Kidney capillary endothelial cell (primary cell): ENCODE results near the gene ADAMTS6.
"Not testable (repeated sequence)": the region's sequence is repeated elsewhere in the genome, so short reads cannot be mapped to it uniquely, and the experiment has no call there.

ENCODE experiments used
- DNase-seq: peaks from one replicate; pipeline ENCODE4 v3.0.0-alpha.2; 2018; ENCODE audit warnings: low spot score

Gene ADAMTS6

DNA sequence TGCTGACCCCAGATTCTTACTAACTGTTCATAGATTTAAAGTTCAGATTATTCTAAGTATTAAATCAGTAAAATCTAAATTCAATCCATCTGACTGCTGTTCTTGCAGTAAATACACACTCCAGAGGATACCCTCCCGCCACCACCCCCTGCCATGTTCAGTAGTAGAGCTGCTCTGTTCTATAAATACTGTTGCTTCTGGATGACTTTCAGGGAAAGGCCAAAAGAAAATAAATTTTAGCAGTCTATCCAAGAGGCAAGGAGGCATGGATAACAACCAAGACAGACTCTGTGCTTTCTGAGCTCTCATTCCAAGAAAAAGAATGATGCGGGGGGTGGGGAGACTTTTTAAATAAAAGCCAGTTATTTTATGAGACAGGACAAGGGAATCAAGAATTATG lies 115.1 kb downstream of the ADAMTS6 start:
- DNase-seq = no peak

DNA sequence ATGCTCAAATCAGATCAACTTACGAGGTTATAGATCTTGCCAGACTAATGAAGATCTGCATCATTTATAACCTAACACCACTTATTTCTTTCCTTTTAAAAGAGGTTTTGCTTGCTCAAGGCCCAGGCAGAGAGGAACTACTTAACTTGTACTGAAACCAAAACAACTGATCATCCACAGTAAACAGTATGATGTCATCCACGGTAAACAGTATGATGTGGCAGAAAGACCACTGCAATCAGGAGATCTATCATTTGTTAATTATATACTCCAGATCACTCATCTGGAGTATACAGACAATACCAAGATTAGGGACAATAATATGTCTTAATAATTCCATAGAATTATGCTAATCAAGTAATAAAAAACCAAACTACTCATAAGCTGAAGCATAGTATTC lies 116.8 kb downstream of the ADAMTS6 start:
- DNase-seq = no peak

DNA sequence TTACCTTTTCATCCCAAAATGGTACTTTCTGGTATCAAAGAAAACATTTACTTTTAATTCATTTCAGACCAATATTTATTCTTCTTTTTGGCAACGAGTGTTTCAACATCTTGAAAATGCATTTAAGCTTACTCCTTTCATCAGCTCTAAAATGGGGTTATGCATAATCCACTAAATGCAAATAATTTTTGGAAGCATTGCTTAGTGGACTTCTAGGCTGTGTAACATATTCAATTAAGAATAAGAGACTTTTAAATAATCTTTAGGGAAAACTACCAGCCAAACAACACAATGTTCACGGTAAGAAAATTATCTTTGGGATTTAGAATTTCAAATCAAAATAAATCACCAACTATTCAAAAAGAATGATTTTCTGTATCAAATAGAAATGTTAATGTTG lies 118.2 kb downstream of the ADAMTS6 start:
- no peak for DNase-seq

DNA sequence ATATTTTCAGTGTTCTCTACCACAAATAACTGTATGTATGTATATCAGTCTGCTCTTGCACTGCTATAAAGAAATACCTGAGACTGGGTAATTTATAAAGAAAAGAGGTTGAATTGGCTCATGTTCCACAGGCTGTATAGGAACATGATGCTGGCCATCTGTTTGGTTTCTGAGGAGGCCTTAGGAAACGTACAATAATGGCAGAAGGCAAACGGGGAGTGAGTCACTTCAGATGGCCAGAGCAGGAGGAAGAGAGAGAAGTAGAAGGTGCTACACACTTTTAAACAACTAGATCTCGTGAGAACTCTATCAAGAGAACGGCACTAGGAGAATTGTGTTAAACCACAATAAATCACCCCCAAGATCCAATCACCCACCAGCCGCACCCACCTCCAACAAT lies 121.7 kb downstream of the ADAMTS6 start:
- DNase-seq = no peak

DNA sequence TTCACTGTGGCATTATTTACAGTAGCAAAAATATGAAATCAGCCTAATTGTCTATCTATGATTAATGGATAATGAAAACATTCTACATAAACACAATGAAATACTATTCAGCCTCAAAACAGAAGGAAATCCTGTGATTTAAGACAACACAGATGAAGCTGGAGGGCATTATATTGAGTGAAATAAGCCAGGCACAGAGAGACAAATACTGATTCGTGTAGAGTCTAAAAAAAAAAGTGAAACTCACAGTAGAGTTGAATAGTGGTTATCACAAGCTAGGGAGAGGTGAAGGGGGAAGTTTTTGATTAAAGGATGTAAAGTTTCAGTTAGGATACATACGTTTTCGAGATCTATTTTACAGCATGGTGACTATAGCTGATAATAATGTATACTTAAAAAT lies 122.2 kb downstream of the ADAMTS6 start:
- DNase-seq = no peak

DNA sequence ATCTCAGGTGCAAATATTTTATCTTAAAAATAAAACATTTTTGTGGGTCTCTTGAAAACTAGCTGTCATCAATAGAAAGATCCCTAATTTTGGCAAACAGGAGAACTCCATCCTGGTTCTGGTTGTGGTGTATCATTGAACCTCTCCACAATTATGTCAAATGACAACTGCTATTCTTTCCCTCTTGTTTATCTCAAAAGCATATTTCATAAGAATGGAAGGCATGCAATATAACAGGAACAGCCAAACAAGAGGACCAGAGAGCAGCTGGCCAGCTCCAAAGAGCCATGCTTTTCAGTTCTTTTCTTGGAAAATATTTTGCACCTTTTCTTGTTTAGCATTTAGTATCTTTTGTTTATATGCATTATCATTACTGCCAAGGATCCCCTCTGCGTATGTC lies 125.4 kb downstream of the ADAMTS6 start:
- DNase-seq = no peak

DNA sequence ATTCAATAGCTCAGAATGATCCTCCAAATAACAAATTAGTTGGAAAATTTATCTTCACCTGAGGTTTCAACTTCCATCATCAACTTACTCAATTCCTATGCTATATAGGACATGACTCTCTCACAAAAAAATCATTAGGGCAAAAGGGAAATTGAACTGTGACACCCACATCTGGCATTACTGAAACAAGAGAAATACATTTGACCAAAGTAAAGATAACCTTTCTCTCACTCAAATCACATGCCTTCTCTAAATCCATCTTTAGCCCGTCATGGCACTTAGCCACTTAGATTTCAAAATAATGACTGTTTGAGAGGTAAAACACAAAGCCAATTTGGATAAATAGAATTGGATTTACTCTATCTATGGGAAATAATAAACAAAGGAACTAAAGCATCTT lies 126.4 kb downstream of the ADAMTS6 start:
- DNase-seq = no peak

DNA sequence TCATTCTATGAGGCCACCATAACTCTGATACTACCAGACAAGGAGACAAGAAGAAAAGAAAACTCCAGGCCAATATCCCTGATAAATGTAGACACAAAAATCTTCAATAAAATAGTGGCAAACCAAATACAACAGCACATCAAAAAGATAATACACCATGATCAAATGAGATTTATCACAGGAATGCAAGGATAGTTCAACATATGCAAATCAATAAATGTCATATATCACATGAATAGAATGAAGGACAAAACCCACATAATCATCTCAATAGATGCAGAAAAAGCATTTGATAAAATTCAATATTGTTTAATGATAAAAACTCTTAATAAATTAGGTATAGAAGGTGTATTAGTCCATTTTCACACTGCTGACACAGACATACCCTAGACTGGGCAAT lies 139.9 kb downstream of the ADAMTS6 start:
- no peak for DNase-seq

DNA sequence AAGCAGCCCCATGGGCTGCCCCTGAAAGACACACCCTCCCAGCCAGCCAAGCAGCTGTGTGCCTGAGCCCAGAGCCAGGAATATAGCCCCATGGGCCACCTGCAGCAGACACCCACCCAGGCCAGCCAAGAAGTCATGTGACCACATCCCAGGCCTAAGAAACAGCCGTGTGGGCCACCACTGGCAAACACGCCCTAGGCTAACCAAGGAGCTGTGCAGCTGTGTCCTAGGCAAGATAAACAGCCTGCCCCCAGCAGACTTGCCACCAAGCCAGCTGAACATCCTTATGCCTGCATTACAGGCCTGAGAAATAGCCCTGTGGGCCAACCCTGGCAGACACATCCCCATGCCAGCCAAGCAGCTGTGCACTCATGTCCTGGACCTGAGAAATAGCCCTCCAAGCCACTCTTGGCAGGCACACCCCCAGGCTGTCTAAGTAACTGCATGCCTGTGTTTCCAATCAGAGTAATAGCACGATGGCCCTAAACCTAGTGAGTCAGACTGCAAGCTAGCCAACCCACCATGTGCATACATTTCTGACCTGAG lies 143.0 kb downstream of the ADAMTS6 start:
- no peak for DNase-seq

DNA sequence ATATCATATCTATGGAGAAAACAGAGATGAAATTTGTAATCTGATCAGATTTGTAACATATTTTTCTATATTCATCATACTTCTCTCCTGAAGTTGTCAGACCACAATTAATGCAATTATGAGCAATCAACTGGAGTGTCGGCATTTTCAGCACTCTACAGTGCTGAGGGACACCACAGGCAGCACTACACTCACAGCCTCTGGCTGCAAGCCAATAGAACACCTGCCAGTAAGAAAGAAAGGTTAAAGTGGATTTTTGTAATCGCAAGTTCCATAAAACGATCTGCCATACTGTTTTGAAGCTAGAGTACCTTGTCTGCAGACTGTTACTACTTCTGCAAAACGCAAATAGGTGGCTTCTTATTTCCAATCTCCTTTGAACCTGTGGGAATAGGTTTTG lies 147.6 kb downstream of the ADAMTS6 start:
- DNase-seq = no peak

DNA sequence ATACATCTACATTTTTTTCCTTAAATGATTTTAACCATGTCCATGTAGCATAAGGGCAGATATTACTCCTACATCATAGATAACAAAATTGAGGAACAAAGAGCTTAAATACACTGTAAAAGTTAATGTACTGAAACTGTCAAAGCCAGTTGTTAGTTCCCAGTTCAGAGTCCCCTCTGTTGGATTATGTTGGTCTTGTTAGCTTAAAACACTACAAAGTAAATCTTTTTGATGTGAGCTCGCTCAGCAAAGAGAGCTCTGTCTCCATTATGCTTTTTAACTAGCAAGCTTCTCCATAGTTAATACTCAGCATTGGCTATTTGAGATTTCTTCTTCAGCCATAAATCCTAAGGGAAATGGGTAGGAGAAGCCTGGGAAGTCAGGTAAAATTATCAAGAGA lies 149.1 kb downstream of the ADAMTS6 start:
- no peak for DNase-seq

DNA sequence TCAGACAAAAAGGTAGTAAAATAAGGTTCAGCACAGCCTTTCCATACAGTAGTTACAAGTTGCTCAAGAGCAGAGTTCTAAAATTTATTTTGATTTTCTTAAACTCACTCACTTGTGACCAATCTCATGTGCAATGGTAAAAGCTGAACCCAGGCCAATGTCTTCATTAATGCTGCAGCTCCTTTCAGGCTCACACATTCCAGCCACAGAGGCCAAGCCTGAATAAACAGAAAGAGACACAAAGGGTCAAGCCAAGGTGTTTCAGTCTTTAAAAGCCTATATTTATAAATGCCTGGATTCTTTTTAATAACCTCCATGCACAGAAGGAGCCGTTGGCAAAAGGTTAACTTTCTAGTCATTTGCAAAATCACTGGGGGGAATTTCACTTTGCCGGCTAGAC lies 152.5 kb downstream of the ADAMTS6 start:
- DNase-seq = no peak

DNA sequence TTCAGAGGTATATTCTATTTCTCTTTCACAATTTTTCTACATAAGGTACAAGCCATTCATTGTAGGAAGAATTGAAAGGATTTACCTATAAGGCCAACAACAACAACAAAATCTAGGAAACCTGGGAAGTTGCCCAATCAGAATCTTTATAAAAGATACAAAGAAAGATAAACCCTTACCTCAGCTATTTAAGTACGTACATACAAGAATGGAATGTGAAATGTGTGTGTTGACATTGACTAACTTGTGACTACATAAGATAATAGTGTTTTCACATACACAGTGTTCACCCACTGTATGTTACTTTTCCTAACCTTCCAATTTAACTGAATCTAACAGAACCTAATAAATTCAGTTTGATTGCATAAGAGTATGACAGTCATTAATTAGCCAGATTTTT lies 154.1 kb downstream of the ADAMTS6 start:
- no peak for DNase-seq

DNA sequence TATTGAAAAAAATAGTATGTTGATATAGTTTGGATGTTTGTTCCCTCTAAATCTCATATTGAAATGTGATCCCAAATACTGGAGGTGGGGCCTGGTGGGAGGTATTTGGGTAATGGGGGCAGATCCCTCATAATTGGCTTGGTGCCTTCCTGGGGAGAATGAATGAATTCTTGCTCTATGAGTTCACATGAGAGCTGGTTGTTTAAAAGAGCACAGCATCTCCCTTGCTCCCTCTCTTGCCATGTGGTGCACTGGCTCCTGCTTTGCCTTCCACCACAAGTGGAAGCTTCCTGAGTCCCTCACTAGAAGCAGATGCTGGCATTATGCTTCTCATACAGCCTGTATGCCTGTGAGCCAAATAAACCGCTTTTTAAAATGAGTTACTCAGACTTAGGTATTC lies 154.8 kb downstream of the ADAMTS6 start:
- no peak for DNase-seq

DNA sequence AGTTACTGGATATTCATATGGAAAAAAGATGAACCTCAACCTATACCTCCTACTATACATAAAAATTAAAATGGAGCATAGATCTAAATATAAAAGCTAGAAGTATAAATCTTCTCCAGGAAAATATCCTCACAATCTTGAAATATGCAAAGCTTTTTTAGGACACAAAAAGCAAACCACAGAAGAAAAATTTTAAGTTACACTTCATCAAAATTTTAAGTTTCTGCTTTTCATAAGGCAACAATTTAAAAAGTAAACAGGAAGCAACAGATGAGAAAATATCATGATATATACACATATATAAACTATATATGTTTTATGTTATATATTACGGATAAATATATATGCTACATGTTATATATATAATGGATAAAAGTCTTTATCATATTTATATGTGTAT lies 157.5 kb downstream of the ADAMTS6 start:
- no peak for DNase-seq

DNA sequence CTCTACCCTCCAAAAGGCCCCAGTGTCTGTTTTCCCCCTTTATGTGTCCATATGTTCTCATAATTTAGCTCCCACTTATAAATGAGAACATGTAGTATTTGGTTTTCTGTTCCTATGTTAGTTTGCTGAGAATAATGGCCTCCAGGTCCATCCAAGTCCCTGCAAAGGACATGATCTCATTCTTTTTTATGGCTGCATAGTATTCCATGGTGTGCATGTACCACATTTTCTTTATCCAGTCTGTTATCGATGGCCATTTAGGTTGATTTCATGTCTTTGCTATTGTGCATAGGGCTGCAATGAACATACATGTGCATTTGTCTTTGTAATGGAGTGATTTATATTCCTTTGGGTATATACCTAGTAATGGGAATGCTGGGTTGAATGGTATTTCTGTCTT lies 161.0 kb downstream of the ADAMTS6 start:
- DNase-seq = not testable (repeated sequence)

DNA sequence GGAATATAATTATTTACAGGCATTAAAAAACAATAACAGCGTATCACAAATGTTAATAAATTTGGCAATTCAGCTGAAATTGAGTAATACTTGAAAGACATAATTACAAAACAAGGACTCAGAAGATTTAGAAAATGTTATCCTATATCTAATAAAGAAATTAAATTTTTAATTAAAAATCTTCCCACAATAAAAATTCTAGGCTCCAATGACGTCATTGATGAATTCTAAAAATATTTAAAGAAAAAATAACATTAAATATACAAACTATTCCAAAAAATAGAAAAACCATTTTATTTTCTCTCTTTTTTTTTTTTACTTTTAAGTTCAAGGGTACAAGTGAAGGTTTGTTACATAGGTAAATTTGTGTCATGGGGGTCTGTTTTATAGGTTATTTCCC lies 161.5 kb downstream of the ADAMTS6 start:
- no peak for DNase-seq

DNA sequence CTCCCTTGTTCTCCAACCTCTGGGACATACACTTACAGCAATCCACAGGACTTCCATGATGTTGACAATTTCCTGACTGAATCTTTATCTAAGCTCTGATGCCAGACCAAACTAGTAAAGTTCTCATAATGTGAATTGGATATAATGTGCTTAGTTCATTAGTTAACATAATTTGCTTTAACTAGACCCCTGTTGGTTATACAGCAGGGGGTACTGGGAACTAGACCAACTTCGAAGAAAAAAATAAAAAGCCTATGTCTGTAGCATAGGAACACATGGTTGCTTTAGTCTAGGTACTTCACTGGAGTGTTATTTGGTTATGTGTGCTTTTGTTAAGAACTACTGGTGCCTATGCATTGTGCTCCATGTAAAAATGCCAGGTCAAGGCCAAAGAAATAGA lies 173.8 kb downstream of the ADAMTS6 start:
- no peak for DNase-seq

DNA sequence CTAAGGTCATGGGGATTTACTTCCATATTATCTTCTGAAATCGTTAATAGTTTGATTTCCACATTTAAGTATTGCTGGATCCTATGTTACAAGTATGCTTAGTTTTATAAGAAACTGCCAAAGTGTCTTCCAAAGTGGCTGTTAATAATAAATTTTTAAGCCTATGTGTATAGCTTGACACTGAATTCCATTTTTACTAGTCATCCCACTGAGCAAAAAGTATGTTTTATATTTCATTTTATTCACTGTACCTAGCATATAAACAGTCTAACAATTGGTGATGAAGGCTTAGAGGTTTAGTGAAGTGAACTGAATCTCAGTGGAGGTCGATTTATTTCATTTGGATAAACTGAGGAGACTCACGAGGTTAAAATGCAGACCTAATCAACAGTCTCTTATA lies 174.6 kb downstream of the ADAMTS6 start:
- DNase-seq = no peak

DNA sequence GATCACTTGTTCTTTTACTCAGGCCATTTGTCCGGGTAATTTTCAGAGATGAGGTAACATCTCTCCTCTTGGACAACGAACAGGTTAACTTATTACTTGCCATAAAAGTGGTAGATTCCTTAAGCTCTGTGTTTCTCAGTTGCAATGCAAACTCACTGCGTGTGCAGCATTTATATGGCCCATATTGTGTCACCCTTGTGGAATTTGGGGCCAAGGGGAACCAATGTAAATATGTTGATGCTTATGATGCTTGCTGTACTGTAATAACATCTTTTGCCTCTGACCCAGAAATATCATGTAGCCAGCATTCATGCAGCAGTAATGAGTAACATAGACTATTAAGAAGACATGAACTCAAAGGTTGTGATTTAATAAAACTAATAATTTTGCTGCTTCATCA lies 175.8 kb downstream of the ADAMTS6 start:
- DNase-seq = no peak

DNA sequence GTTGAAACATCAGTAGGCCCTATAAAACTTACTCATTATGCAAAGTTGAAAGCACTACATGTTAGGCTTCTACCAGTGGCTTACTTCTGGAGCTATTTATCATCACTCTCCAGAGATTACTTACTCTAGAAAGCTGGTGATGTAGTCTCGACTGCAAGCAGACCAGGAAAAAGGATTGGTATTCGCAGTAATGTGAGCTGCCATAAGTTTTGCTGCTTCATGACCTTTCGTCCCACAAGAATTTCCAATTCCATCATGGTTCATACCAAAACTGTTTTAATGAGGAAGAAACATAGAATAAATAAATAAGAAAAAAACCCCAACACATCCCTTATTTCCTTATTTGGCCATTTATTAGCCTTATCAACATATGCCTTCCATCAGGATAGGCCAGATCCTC lies 181.9 kb downstream of the ADAMTS6 start:
- DNase-seq = no peak

DNA sequence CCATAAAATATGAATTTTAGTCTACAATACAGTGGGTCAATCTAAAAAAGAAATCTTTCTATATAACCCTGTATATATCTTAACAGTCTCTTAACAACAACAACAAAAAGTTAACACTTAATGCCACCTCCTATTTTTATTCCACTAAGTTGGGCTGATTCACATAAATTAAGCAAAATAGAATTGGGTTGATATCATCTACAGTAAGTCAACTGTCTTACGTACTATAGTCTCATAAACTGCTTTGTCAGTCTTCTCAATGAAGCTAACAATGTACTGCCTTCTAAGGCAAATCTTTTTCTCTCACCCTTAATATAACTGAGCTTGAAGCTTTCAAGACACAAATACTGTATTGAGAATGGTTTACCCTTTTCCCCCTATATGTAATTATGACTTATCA lies 185.7 kb downstream of the ADAMTS6 start:
- DNase-seq = no peak

DNA sequence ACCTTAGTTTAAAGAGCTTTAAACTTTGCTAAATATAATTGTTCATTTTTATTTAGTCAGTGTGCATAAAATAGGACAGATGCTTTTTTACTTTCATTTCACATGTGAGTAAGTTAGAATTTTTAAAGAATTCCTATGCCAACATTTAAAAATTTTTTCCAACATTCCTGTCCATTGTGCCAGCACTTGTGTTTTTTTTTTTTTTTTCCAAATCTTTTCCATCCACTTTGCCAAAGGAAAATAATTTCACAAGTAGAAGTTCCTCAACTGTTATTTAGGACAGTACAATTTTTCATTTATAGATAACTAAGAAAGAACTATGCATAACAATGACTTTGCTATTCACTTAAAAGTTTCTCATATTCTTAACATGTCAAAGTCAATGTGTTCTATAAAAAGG lies 189.5 kb downstream of the ADAMTS6 start:
- no peak for DNase-seq

DNA sequence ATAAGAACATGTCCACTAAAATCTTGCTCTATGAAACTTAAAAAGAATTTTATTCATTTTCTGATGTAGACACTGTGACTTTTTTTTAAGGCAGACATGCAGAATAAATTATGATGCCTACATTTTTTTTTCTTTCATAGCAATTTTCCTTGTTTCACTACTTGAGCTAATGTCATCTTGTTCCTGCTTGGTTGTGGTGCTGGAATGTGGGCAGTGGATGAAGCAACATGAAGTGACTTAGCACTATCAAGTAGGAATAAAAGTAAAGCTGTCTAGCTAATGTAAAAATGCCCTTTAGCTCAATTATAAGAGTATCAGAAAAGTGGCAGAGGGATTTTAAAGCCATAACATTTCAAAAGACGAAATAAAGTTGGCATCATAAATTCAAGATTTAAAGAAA lies 191.0 kb downstream of the ADAMTS6 start:
- DNase-seq = no peak

DNA sequence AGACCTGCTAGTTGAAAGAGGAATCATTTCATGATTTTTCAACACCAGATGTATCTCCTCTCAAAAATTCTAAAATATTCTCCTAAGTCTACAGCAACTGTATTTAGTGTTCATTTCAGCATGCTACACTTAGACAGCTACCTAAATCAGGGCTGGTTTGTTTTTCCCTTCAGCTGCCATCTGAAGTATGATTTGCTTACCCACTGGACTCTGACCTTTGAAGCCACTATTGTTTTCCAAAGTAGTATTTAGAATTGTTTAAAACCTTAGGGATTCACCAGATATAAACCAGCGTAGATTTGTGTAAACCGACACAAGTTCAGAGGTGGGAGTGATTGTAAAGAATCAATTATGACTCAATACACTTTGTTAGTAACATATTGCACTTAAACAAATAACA lies 193.1 kb downstream of the ADAMTS6 start:
- no peak for DNase-seq
